SK-N-SH treated with all-trans-retinoic acid at 6 μM for 48 hours (cell line): ENCODE results near the gene ADPRH.

Experiments
- ATAC-seq: fragments of 200-7000 bp; cut with Tn5 transposase; 3 replicates; pipeline ENCODE4 v1.9.1; 2020; ENCODE audit warnings: mild to moderate bottlenecking, moderate library complexity
- BACH2 ChIP-seq: fragments of 250-450 bp; sonication (Bioruptor Pico); IDR thresholded peaks from 2 replicates; pipeline ENCODE4 v1.9.0; 2021; ENCODE audit warnings: mild to moderate bottlenecking, borderline replicate concordance
- CSDC2 ChIP-seq: fragments of 250-450 bp; sonication (Bioruptor Pico); IDR thresholded peaks from 2 replicates; pipeline ENCODE4 v1.5.0; 2020; ENCODE audit warnings: mild to moderate bottlenecking, moderate library complexity
- ESRRG ChIP-seq: fragments of 250-450 bp; sonication (Bioruptor Pico); IDR thresholded peaks from 2 replicates; pipeline ENCODE4 v1.6.1; 2021; ENCODE audit warnings: mild to moderate bottlenecking
- GLIS3 ChIP-seq: fragments of 250-450 bp; sonication (Bioruptor Pico); IDR thresholded peaks from 2 replicates; pipeline ENCODE4 v1.5.0; 2020; ENCODE audit warnings: mild to moderate bottlenecking, moderate library complexity
- ISL1 ChIP-seq: fragments of 250-450 bp; sonication (Bioruptor Pico); IDR thresholded peaks from 2 replicates; pipeline ENCODE4 v2.1.2; 2022; ENCODE audit warnings: mild to moderate bottlenecking, moderate library complexity
- OSR1 ChIP-seq: fragments of 250-450 bp; sonication (Bioruptor Pico); IDR thresholded peaks from 2 replicates; pipeline ENCODE4 v1.8.0; 2022; ENCODE audit warnings: moderate library complexity, mild to moderate bottlenecking, inconsistent platforms
- PPARA ChIP-seq: fragments of 250-450 bp; sonication (Bioruptor Pico); IDR thresholded peaks from 2 replicates; pipeline ENCODE4 v1.5.0; 2020; ENCODE audit warnings: mild to moderate bottlenecking, borderline replicate concordance
- RARB ChIP-seq: fragments of 250-450 bp; sonication (Bioruptor Pico); IDR thresholded peaks from 2 replicates; pipeline ENCODE4 v1.8.0; 2021; ENCODE audit warnings: mild to moderate bottlenecking, moderate library complexity
- SNAI2 ChIP-seq: fragments of 250-450 bp; sonication (Bioruptor Pico); IDR thresholded peaks from 2 replicates; pipeline ENCODE4 v1.5.0; 2020; ENCODE audit warnings: mild to moderate bottlenecking, moderate library complexity
- TCF4 ChIP-seq: fragments of 250-450 bp; sonication (Bioruptor Pico); IDR thresholded peaks from 2 replicates; pipeline ENCODE4 v1.8.0; 2021; ENCODE audit warnings: mild to moderate bottlenecking, moderate library complexity, borderline replicate concordance
- TOX ChIP-seq: fragments of 250-450 bp; sonication (Bioruptor Pico); IDR thresholded peaks from 2 replicates; pipeline ENCODE4 v1.8.0; 2021; ENCODE audit warnings: mild to moderate bottlenecking, moderate library complexity, borderline replicate concordance
- ZFP3 ChIP-seq: fragments of 250-450 bp; sonication (Bioruptor Pico); IDR thresholded peaks from 2 replicates; pipeline ENCODE4 v1.5.0; 2020; ENCODE audit warnings: mild to moderate bottlenecking, moderate library complexity
- ZFP30 ChIP-seq: fragments of 450-650 bp; formaldehyde crosslinking; IDR thresholded peaks from 2 replicates; pipeline ENCODE4 v1.5.0; 2022; ENCODE audit warnings: mild to moderate bottlenecking, moderate library complexity
- ZNF565 ChIP-seq: fragments of 450-650 bp; formaldehyde crosslinking; conservative IDR thresholded peaks from 2 replicates; pipeline ENCODE4 v1.5.0; 2020; ENCODE audit warnings: low read depth, mild to moderate bottlenecking, moderate library complexity
- ZNF70 ChIP-seq: fragments of 450-650 bp; formaldehyde crosslinking; IDR thresholded peaks from 2 replicates; pipeline ENCODE4 v1.5.0; 2020; ENCODE audit warnings: mild to moderate bottlenecking, moderate library complexity
- ZNF8 ChIP-seq: fragments of 450-650 bp; formaldehyde crosslinking; IDR thresholded peaks from 2 replicates; pipeline ENCODE4 v1.5.0; 2020; ENCODE audit warnings: mild to moderate bottlenecking, moderate library complexity
- TF ChIP-seq, protein P1 (sequence below): fragments of 250-450 bp; sonication (Bioruptor Pico); IDR thresholded peaks from 2 replicates; pipeline ENCODE4 v1.8.0; 2021; ENCODE audit warnings: low read depth, mild to moderate bottlenecking, moderate library complexity, borderline replicate concordance
- TF ChIP-seq, protein P2 (sequence below): fragments of 250-450 bp; sonication (Bioruptor Pico); IDR thresholded peaks from 2 replicates; pipeline ENCODE4 v1.5.0; 2020; ENCODE audit warnings: mild to moderate bottlenecking, moderate library complexity
- TF ChIP-seq, protein P3 (sequence below): fragments of 250-450 bp; sonication (Bioruptor Pico); IDR thresholded peaks from 2 replicates; pipeline ENCODE4 v1.8.0; 2020; ENCODE audit warnings: mild to moderate bottlenecking, moderate library complexity, borderline replicate concordance
- TF ChIP-seq, protein P4 (sequence below): fragments of 250-450 bp; sonication (Bioruptor Pico); IDR thresholded peaks from 2 replicates; pipeline ENCODE4 v1.5.1; 2021; ENCODE audit warnings: mild to moderate bottlenecking, moderate library complexity
- TF ChIP-seq, protein P5 (sequence below): fragments of 250-450 bp; sonication (Bioruptor Pico); IDR thresholded peaks from 2 replicates; pipeline ENCODE4 v1.5.1; 2020; ENCODE audit warnings: low read depth, mild to moderate bottlenecking, moderate library complexity

ADPRH gene

DNA sequence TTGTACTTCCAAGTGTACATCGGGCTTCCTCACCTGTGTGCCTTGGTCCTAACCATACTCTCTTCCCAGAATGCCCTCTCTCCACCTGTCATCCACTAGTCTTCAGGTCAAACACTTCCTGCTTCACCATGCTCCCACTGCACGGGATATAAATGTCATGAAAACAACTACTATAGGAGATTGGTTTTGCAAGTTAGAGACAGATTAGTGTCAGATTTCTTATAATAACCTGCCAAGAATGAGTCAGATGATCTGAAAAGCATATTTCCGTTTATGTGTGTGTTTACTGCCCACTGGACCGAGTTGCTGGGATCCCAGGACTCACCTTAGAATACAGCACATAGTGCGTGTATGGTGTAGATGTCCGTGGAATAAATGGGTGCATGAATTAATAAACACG is 39.8 kb downstream of the ADPRH start:
- TF ChIP-seq PPARA (CRISPR knock-in tag) = no peak
- TF ChIP-seq RARB (CRISPR knock-in tag) = no peak
- TF ChIP-seq TCF4 (CRISPR knock-in tag) = no peak
- TF ChIP-seq TOX (CRISPR knock-in tag) = no peak
- peak; percentile 73 for ATAC-seq

DNA sequence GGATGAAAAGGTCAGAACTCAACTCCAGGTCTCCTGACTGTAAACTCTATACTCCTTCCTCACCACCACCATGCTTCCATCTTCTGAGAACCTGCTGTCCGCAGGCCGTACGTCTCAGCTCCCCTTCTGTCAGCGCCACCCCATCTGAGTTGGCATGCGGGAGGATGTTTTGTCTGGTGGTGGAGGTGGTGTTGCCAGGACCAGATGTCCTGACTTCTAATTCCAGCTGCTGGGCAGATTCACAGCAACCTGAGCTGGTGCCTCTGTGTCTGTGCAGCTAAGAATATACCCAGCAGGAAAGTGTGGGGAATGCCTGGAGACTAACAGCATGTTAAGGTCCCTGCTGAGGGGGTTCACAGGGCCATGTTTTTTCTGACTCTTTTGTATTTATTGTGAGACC is 41.6 kb downstream of the ADPRH start:
- no peak for ATAC-seq
- TF ChIP-seq, protein P1, sequence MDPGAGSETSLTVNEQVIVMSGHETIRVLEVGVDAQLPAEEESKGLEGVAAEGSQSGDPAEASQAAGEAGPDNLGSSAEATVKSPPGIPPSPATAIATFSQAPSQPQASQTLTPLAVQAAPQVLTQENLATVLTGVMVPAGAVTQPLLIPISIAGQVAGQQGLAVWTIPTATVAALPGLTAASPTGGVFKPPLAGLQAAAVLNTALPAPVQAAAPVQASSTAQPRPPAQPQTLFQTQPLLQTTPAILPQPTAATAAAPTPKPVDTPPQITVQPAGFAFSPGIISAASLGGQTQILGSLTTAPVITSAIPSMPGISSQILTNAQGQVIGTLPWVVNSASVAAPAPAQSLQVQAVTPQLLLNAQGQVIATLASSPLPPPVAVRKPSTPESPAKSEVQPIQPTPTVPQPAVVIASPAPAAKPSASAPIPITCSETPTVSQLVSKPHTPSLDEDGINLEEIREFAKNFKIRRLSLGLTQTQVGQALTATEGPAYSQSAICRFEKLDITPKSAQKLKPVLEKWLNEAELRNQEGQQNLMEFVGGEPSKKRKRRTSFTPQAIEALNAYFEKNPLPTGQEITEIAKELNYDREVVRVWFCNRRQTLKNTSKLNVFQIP = no peak
- TF ChIP-seq ZNF565 (CRISPR knock-in tag) (no peak), PPARA (CRISPR knock-in tag) (no peak), ZFP3 (CRISPR knock-in tag) (no peak), OSR1 (CRISPR knock-in tag) (no peak), ISL1 (CRISPR knock-in tag) (no peak), BACH2 (CRISPR knock-in tag) (no peak), SNAI2 (no peak), ZNF8 (no peak), ESRRG (CRISPR knock-in tag) (no peak)
- TF ChIP-seq, protein P2, sequence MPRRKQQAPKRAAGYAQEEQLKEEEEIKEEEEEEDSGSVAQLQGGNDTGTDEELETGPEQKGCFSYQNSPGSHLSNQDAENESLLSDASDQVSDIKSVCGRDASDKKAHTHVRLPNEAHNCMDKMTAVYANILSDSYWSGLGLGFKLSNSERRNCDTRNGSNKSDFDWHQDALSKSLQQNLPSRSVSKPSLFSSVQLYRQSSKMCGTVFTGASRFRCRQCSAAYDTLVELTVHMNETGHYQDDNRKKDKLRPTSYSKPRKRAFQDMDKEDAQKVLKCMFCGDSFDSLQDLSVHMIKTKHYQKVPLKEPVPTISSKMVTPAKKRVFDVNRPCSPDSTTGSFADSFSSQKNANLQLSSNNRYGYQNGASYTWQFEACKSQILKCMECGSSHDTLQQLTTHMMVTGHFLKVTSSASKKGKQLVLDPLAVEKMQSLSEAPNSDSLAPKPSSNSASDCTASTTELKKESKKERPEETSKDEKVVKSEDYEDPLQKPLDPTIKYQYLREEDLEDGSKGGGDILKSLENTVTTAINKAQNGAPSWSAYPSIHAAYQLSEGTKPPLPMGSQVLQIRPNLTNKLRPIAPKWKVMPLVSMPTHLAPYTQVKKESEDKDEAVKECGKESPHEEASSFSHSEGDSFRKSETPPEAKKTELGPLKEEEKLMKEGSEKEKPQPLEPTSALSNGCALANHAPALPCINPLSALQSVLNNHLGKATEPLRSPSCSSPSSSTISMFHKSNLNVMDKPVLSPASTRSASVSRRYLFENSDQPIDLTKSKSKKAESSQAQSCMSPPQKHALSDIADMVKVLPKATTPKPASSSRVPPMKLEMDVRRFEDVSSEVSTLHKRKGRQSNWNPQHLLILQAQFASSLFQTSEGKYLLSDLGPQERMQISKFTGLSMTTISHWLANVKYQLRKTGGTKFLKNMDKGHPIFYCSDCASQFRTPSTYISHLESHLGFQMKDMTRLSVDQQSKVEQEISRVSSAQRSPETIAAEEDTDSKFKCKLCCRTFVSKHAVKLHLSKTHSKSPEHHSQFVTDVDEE (CRISPR knock-in tag) = no peak
- TF ChIP-seq, protein P3, sequence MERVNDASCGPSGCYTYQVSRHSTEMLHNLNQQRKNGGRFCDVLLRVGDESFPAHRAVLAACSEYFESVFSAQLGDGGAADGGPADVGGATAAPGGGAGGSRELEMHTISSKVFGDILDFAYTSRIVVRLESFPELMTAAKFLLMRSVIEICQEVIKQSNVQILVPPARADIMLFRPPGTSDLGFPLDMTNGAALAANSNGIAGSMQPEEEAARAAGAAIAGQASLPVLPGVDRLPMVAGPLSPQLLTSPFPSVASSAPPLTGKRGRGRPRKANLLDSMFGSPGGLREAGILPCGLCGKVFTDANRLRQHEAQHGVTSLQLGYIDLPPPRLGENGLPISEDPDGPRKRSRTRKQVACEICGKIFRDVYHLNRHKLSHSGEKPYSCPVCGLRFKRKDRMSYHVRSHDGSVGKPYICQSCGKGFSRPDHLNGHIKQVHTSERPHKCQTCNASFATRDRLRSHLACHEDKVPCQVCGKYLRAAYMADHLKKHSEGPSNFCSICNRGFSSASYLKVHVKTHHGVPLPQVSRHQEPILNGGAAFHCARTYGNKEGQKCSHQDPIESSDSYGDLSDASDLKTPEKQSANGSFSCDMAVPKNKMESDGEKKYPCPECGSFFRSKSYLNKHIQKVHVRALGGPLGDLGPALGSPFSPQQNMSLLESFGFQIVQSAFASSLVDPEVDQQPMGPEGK (CRISPR knock-in tag) = no peak
- TF ChIP-seq, all 23 proteins: peak for 0

DNA sequence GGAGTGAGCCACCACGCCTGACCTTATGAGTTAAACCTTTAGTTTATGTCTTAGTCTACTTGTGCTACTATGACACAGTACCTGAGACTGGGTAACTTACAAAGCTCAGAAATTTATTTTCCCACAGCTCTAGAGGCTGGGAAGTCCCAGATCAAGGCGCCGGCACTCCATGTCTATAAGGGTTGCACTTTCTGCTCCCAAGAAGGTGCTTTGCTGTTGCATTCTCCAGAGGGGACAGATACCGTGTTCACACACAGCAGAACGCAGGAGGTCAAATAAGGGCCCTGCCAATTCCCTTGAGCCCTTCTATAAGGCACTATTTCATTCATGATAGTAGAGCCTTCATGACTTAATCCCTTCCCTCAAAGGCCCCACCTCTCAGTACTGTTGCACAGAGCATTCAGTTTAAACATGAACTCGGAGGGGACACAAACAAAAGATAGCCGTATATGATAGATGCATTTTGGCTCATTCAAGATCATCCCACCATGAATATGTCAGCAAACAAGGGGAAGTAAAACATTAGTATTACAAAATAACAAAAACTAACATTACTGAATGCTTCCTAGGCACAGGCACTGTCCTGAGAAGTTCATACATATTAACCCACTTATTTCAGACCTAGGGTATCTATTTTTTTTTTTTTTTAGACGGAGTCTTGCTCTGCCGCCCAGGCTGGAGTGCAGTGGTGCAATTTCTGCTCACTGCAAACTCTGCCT is 44.9 kb downstream of the ADPRH start:
- no peak for ATAC-seq
- TF ChIP-seq ZFP3 (CRISPR knock-in tag) = no peak
- TF ChIP-seq ZNF8 = no peak
- TF ChIP-seq SNAI2 = no peak
- TF ChIP-seq OSR1 (CRISPR knock-in tag) = no peak
- TF ChIP-seq CSDC2 (CRISPR knock-in tag) = no peak
- no peak for TF ChIP-seq RARB (CRISPR knock-in tag)
- no peak for TF ChIP-seq TOX (CRISPR knock-in tag)
- TF ChIP-seq, protein P4, sequence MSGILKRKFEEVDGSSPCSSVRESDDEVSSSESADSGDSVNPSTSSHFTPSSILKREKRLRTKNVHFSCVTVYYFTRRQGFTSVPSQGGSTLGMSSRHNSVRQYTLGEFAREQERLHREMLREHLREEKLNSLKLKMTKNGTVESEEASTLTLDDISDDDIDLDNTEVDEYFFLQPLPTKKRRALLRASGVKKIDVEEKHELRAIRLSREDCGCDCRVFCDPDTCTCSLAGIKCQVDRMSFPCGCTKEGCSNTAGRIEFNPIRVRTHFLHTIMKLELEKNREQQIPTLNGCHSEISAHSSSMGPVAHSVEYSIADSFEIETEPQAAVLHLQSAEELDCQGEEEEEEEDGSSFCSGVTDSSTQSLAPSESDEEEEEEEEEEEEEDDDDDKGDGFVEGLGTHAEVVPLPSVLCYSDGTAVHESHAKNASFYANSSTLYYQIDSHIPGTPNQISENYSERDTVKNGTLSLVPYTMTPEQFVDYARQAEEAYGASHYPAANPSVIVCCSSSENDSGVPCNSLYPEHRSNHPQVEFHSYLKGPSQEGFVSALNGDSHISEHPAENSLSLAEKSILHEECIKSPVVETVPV (CRISPR knock-in tag) = no peak
- TF ChIP-seq ISL1 (CRISPR knock-in tag) = no peak
- TF ChIP-seq ZNF70 (CRISPR knock-in tag) = no peak
- no peak for TF ChIP-seq GLIS3
- TF ChIP-seq, protein P3 (CRISPR knock-in tag) = no peak
- TF ChIP-seq PPARA (CRISPR knock-in tag) = no peak
- TF ChIP-seq ZFP30 (CRISPR knock-in tag) = no peak
- TF ChIP-seq ZNF565 (CRISPR knock-in tag) = no peak
- no peak for TF ChIP-seq BACH2 (CRISPR knock-in tag)
- no peak for TF ChIP-seq TCF4 (CRISPR knock-in tag)
- TF ChIP-seq, protein P1 = no peak
- TF ChIP-seq, protein P5, sequence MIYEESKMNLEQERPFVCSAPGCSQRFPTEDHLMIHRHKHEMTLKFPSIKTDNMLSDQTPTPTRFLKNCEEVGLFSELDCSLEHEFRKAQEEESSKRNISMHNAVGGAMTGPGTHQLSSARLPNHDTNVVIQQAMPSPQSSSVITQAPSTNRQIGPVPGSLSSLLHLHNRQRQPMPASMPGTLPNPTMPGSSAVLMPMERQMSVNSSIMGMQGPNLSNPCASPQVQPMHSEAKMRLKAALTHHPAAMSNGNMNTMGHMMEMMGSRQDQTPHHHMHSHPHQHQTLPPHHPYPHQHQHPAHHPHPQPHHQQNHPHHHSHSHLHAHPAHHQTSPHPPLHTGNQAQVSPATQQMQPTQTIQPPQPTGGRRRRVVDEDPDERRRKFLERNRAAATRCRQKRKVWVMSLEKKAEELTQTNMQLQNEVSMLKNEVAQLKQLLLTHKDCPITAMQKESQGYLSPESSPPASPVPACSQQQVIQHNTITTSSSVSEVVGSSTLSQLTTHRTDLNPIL (CRISPR knock-in tag) = no peak
